H1 (cell line): ENCODE data around the gene KNDC1. TPM values are rescaled to one million over a fixed set of nuclear protein-coding genes. Genes with fewer than 3 reads are reported as not detected.

ENCODE experiments used
- CREB1 ChIP-seq: IDR thresholded peaks from 2 replicates; pipeline ENCODE4 v1.6.1; 2012; ENCODE audit warnings: inconsistent platforms
- CTBP2 ChIP-seq: IDR thresholded peaks from 2 replicates; pipeline ENCODE4 v1.7.0; 2011; ENCODE audit warnings: borderline replicate concordance, mild to moderate bottlenecking, moderate library complexity, mixed read lengths, low read length; ENCODE audit not compliant: insufficient read depth, insufficient read length
- GABPA ChIP-seq: IDR thresholded peaks from 2 replicates; pipeline ENCODE4 v1.6.1; 2011; ENCODE audit warnings: mild to moderate bottlenecking, low read length, moderate library complexity, borderline replicate concordance; ENCODE audit not compliant: insufficient read depth
- RXRA ChIP-seq: IDR thresholded peaks from 2 replicates; pipeline ENCODE4 v1.6.1; 2011; ENCODE audit warnings: low read depth, mild to moderate bottlenecking, low read length, moderate library complexity; ENCODE audit not compliant: insufficient read depth
- polyA plus RNA-seq, 7 experiments: library from polyadenylated mRNA; depleted of rRNA in 3 of 7; stranded (reverse) in 5 of 7; unstranded in 2 of 7; fragments of >200 nt in 5 of 7; fragments of 200-250 nt in 2 of 7; gene quantifications; 1 replicate in 5 of 7; 2 replicates in 1 of 7; 4 replicates in 1 of 7; pipeline versions ENCODE4 v1.2.1 to v1.2.3, GENCODE V29; 2011 to 2013; ENCODE audit warnings: missing spikeins in 2 of 7, mixed read lengths in 2 of 7
- total RNA-seq: library from RNA; stranded (reverse); fragmentation: NEBNext Ultra II Directional; extraction: Animal tissue kit (Norgen Biotek cat#: 25700); gene quantifications from 2 replicates; pipeline ENCODE4 v1.2.1, GENCODE V29; 2021

KNDC1 gene
- total and polyA plus RNA-seq, 2 of the 8 experiments (the other 6 are each of a cell fraction or from before 2014, with no cell fraction given), result 7.5 to 16.7 TPM

GRCh38 chr10:133196221-133196915 is 36.3 kb downstream of the KNDC1 start (continued):
- TF ChIP-seq CTBP2 (no peak), RXRA (no peak), GABPA (no peak), CREB1 (no peak)
